H1 (cell line): Measurements from ENCODE around the gene PRG2. TPM values are rescaled to one million over a fixed set of nuclear protein-coding genes. Genes with fewer than 3 reads are reported as not detected.

Experiments used
- CTCF ChIA-PET: fragments of 300-600 bp; sonication (Branson Sonifier 250); formaldehyde crosslinking; loops from one replicate; lab custom pipeline; 2021; ENCODE audit not compliant: partially characterized antibody; lab: Charles Lee
- POLR2A ChIA-PET: fragments of 300-600 bp; sonication (Branson Sonifier 250); formaldehyde crosslinking; loops from one replicate; lab custom pipeline; 2021; ENCODE audit warnings: inconsistent platforms; ENCODE audit not compliant: partially characterized antibody; lab: Charles Lee
- DNase-seq, 2 experiments: peaks; one replicate each; pipeline versions ENCODE4 v3.0.0 to v3.0.0-alpha.2; 2010 to 2022; ENCODE audit warnings: low spot score in 2 of 2, low read depth in 1 of 2, mixed read lengths in 1 of 2
- FAIRE-seq: peaks from 2 replicates; lab custom pipeline; 2011; peaks lifted over from hg19 to GRCh38; lab: Jason Lieb, UNC
- H2AFZ ChIP-seq: 2 replicates; pipeline ENCODE4 v1.8.1; 2012; ENCODE audit warnings: low read length, inconsistent platforms
- H2AK5ac ChIP-seq: 2 replicates; pipeline ENCODE4 v1.6.1; 2013; ENCODE audit warnings: low read depth, low read length
- H2BK120ac ChIP-seq: replicated peaks from 2 replicates; pipeline ENCODE3; 2013; ENCODE audit warnings: low read depth, low read length, inconsistent platforms
- H2BK12ac ChIP-seq: 2 replicates; pipeline ENCODE4 v1.6.1; 2013; ENCODE audit warnings: low read depth, low read length
- H2BK15ac ChIP-seq: 2 replicates; pipeline ENCODE4 v1.6.1; 2013; ENCODE audit warnings: low read length
- H2BK20ac ChIP-seq: 2 replicates; pipeline ENCODE4 v1.6.1; 2013; ENCODE audit warnings: low read length
- H2BK5ac ChIP-seq: 2 replicates; pipeline ENCODE4 v1.6.1; 2013; ENCODE audit warnings: low read depth, low read length
- H3K14ac ChIP-seq: 2 replicates; pipeline ENCODE4 v1.6.1; 2013; ENCODE audit warnings: inconsistent platforms; ENCODE audit not compliant: insufficient read length
- H3K18ac ChIP-seq: 2 replicates; pipeline ENCODE4 v1.6.1; 2013; ENCODE audit warnings: low read length; ENCODE audit errors: extremely low read depth
- H3K23ac ChIP-seq: 2 replicates; pipeline ENCODE4 v1.6.1; 2013; ENCODE audit warnings: inconsistent platforms; ENCODE audit not compliant: insufficient read length
- H3K23me2 ChIP-seq: 2 replicates; pipeline ENCODE4 v1.6.1; 2013; ENCODE audit warnings: low read depth, low read length
- H3K27ac ChIP-seq: 2 replicates; pipeline ENCODE4 v1.6.1; 2011; ENCODE audit warnings: low read depth, low read length, inconsistent platforms
- H3K27me3 ChIP-seq, 4 experiments: replicated peaks in 1 of 4; 1 replicate in 1 of 4; 2 replicates in 3 of 4; pipeline versions ENCODE4 v1.6.1 to v1.8.1; 2011 to 2013; ENCODE audit warnings: low read length in 3 of 4, mild to moderate bottlenecking in 3 of 4, inconsistent platforms in 2 of 4, mixed read lengths in 2 of 4, moderate library complexity in 1 of 4; ENCODE audit not compliant: control insufficient read depth in 3 of 4, insufficient read depth in 3 of 4; ENCODE audit errors: extremely low read depth in 1 of 4
- H3K36me3 ChIP-seq, 4 experiments: 2 replicates each; pipeline versions ENCODE4 v1.6.1 to v1.8.1; 2011 to 2013; ENCODE audit warnings: mild to moderate bottlenecking in 4 of 4, low read length in 3 of 4, moderate library complexity in 2 of 4, control low read depth in 1 of 4, inconsistent platforms in 1 of 4; ENCODE audit not compliant: insufficient read depth in 4 of 4, control insufficient read depth in 2 of 4
- H3K4ac ChIP-seq: replicated peaks from 2 replicates; pipeline ENCODE3; 2013; ENCODE audit warnings: low read length, low read depth, mixed read lengths, inconsistent platforms; ENCODE audit not compliant: insufficient read length
- H3K4me1 ChIP-seq, 4 experiments: replicated peaks in 1 of 4; 1 replicate in 1 of 4; 2 replicates in 3 of 4; pipeline versions ENCODE4 v1.6.1 to v1.8.1; 2011 to 2013; ENCODE audit warnings: low read length in 3 of 4, inconsistent platforms in 2 of 4, mixed read lengths in 1 of 4; ENCODE audit not compliant: insufficient read depth in 4 of 4, control insufficient read depth in 3 of 4
- H3K4me2 ChIP-seq, 2 experiments: 2 replicates each; pipeline versions ENCODE4 v1.6.1 to v1.8.1; 2011 to 2013; ENCODE audit warnings: low read depth in 2 of 2, low read length in 2 of 2, control low read depth in 1 of 2, inconsistent platforms in 1 of 2, mild to moderate bottlenecking in 1 of 2; ENCODE audit not compliant: insufficient read depth in 1 of 2
- H3K4me3 ChIP-seq, 4 experiments: fragments of 200-600, 300-600 bp in 1 of 4; sonication (generic), shearing (Covaris generic), sonication (Bioruptor Twin) in 1 of 4; 2 replicates each; pipeline versions ENCODE4 v1.5.1 to v1.8.1; 2011 to 2016; ENCODE audit warnings: low read length in 4 of 4, low read depth in 3 of 4, control low read depth in 2 of 4, inconsistent platforms in 2 of 4, mild to moderate bottlenecking in 2 of 4, mixed read lengths in 1 of 4, moderate library complexity in 1 of 4; ENCODE audit not compliant: insufficient read depth in 2 of 4; ENCODE audit errors: extremely low read depth in 1 of 4
- H3K56ac ChIP-seq: replicated peaks from 2 replicates; pipeline ENCODE3; 2013; ENCODE audit warnings: low read depth, mild to moderate bottlenecking, mixed read lengths, low read length, inconsistent platforms; ENCODE audit not compliant: insufficient read length
- H3K79me1 ChIP-seq: 2 replicates; pipeline ENCODE4 v1.6.1; 2013; ENCODE audit warnings: low read depth, low read length, control low read depth
- H3K79me2 ChIP-seq, 2 experiments: 2 replicates each; pipeline versions ENCODE4 v1.6.1 to v1.8.1; 2012 to 2013; ENCODE audit warnings: low read length in 2 of 2, mild to moderate bottlenecking in 2 of 2, inconsistent platforms in 1 of 2; ENCODE audit not compliant: insufficient read depth in 2 of 2, control insufficient read depth in 1 of 2
- H3K9ac ChIP-seq, 4 experiments: replicated peaks in 1 of 4; 1 replicate in 1 of 4; 2 replicates in 3 of 4; pipeline versions ENCODE4 v1.6.1 to v1.8.1; 2011 to 2013; ENCODE audit warnings: low read depth in 3 of 4, low read length in 3 of 4, control low read depth in 2 of 4, mild to moderate bottlenecking in 2 of 4, moderate library complexity in 2 of 4, inconsistent platforms in 1 of 4; ENCODE audit errors: extremely low read depth in 1 of 4
- H3K9me3 ChIP-seq, 2 experiments: 2 replicates each; pipeline versions ENCODE4 v1.6.1 to v1.8.1; 2012 to 2013; ENCODE audit warnings: mild to moderate bottlenecking in 2 of 2, moderate library complexity in 2 of 2, control low read depth in 1 of 2, inconsistent platforms in 1 of 2, low read depth in 1 of 2, low read length in 1 of 2, mixed read lengths in 1 of 2; ENCODE audit not compliant: insufficient read depth in 2 of 2
- H4K20me1 ChIP-seq, 2 experiments: replicated peaks in 1 of 2; 2 replicates each; pipeline versions ENCODE3 to v1.8.1; 2011 to 2013; ENCODE audit warnings: inconsistent platforms in 2 of 2, low read length in 2 of 2, mild to moderate bottlenecking in 1 of 2; ENCODE audit not compliant: insufficient read depth in 2 of 2, control insufficient read depth in 1 of 2
- H4K5ac ChIP-seq: 2 replicates; pipeline ENCODE4 v1.6.1; 2013; ENCODE audit warnings: low read length, low read depth, mixed read lengths, inconsistent platforms; ENCODE audit not compliant: insufficient read length
- H4K8ac ChIP-seq: 2 replicates; pipeline ENCODE4 v1.8.0; 2013; ENCODE audit warnings: mild to moderate bottlenecking, moderate library complexity, low read length, inconsistent platforms; ENCODE audit not compliant: insufficient read depth; ENCODE audit errors: extremely low read depth
- H4K91ac ChIP-seq: replicated peaks from 2 replicates; pipeline ENCODE3; 2013; ENCODE audit warnings: low read length, mixed read lengths, inconsistent platforms; ENCODE audit not compliant: insufficient read length
- ATF2 ChIP-seq: IDR thresholded peaks from 2 replicates; pipeline ENCODE4 v1.6.1; 2012; ENCODE audit warnings: low read length, inconsistent platforms
- CHD1 ChIP-seq: IDR thresholded peaks from 2 replicates; pipeline ENCODE4 v1.6.1; 2012; ENCODE audit warnings: low read depth, low read length, improper control_type of control experiment
- CTBP2 ChIP-seq: IDR thresholded peaks from 2 replicates; pipeline ENCODE4 v1.7.0; 2011; ENCODE audit warnings: borderline replicate concordance, mild to moderate bottlenecking, moderate library complexity, mixed read lengths, low read length; ENCODE audit not compliant: insufficient read depth, insufficient read length
- EZH2 ChIP-seq: fragments of 200-600 bp; sonication (generic); IDR thresholded peaks from 2 replicates; pipeline ENCODE4 v1.7.1; 2012; ENCODE audit warnings: low read depth, mild to moderate bottlenecking, moderate library complexity, low read length, inconsistent platforms; ENCODE audit not compliant: severe bottlenecking
- KDM1A ChIP-seq: fragments of 200-600, 300-600 bp; sonication (generic); IDR thresholded peaks from 2 replicates; pipeline ENCODE4 v1.7.1; 2016; ENCODE audit warnings: mild to moderate bottlenecking, low read length, borderline replicate concordance
- KDM4A ChIP-seq: IDR thresholded peaks from one replicate; pipeline ENCODE4 v1.7.1; 2012; ENCODE audit warnings: low read depth, mild to moderate bottlenecking, moderate library complexity, low read length, inconsistent platforms; ENCODE audit not compliant: severe bottlenecking
- RNF2 ChIP-seq: fragments of 200-900, 300-1000 bp; sonication (generic); IDR thresholded peaks from 2 replicates; pipeline ENCODE4 v1.7.1; 2016; ENCODE audit warnings: borderline replicate concordance, low read depth, mild to moderate bottlenecking, antibody characterized with exemption, low read length; ENCODE audit not compliant: poor library complexity, severe bottlenecking; ENCODE audit errors: missing control alignments
- TCF12 ChIP-seq: IDR thresholded peaks from 2 replicates; pipeline ENCODE4 v1.6.1; 2011; ENCODE audit warnings: low read depth, mild to moderate bottlenecking, low read length
- USF2 ChIP-seq: IDR thresholded peaks from 2 replicates; pipeline ENCODE4 v1.6.1; 2011; ENCODE audit warnings: low read length, improper control_type of control experiment
- ZNF274 ChIP-seq: IDR thresholded peaks from 2 replicates; pipeline ENCODE4 v1.7.0; 2012; ENCODE audit warnings: low read length, borderline replicate concordance; ENCODE audit errors: extremely low read depth
- WGBS, 2 experiments: shearing (Covaris generic) in 1 of 2; methylation state at CpG; one replicate each; pipeline versions ENCODE4 v1.1.6 to v1.1.7; 2013 to 2015; ENCODE audit warnings: low lambda C conversion rate in 2 of 2, mixed read lengths in 2 of 2, inconsistent platforms in 1 of 2, low coverage in 1 of 2, missing lambda C conversion rate in 1 of 2; ENCODE audit not compliant: insufficient replicate concordance in 2 of 2, insufficient coverage in 1 of 2, insufficient read length in 1 of 2; ENCODE audit errors: extremely low coverage in 1 of 2, missing lambda C conversion rate in 1 of 2; 5-methylcytosine and 5-hydroxymethylcytosine counted together
- polyA plus RNA-seq, 7 experiments: library from polyadenylated mRNA; depleted of rRNA in 3 of 7; stranded (reverse) in 5 of 7; unstranded in 2 of 7; fragments of >200 nt in 5 of 7; fragments of 200-250 nt in 2 of 7; gene quantifications; 1 replicate in 5 of 7; 2 replicates in 1 of 7; 4 replicates in 1 of 7; pipeline versions ENCODE4 v1.2.1 to v1.2.3, GENCODE V29; 2011 to 2013; ENCODE audit warnings: missing spikeins in 2 of 7, mixed read lengths in 2 of 7
- total RNA-seq: library from RNA; stranded (reverse); fragmentation: NEBNext Ultra II Directional; extraction: Animal tissue kit (Norgen Biotek cat#: 25700); gene quantifications from 2 replicates; pipeline ENCODE4 v1.2.1, GENCODE V29; 2021

PRG2 gene
- total and polyA plus RNA-seq, 2 of the 8 experiments (the other 6 are each of a cell fraction or from before 2014, with no cell fraction given) = 0.32 TPM; not detected in 1

GRCh38 chr11:57391539-57391938, 1.1 kb upstream of the PRG2 start:
- Histone ChIP-seq H3K23ac (no peak overlapping the region), H3K14ac (no peak overlapping the region)
- CTCF ChIA-PET = interaction anchor here (1.7 kb wide), 1 partner anchor 12 kb away, joined by 4 read pairs; no protein-coding TSS in a partner anchor
- TF ChIP-seq KDM1A = no peak
- TF ChIP-seq ZNF274 = no peak
- TF ChIP-seq RNF2 = no peak
- no peak for TF ChIP-seq TCF12
- TF ChIP-seq CHD1 = no peak
- TF ChIP-seq ATF2 = no peak
- TF ChIP-seq USF2 = no peak
- TF ChIP-seq EZH2 = no peak
- no peak for TF ChIP-seq CTBP2
- no peak for TF ChIP-seq KDM4A

More at GRCh38 chr11:57391539-57391938, 1.1 kb upstream of the PRG2 start:
- H2BK120ac ChIP-seq = no peak overlapping the region
- POLR2A ChIA-PET = interaction anchor here (1.6 to 1.7 kb wide), 2 partner anchors 27 to 66 kb away, joined by 3 read pairs; no protein-coding TSS in a partner anchor
- no peak overlapping the region for H4K8ac ChIP-seq
- no peaks in the 10 kb centered on the region for H3K79me2 ChIP-seq
- H3K4ac ChIP-seq = no peak overlapping the region
- no peak overlapping the region for H2BK5ac ChIP-seq
- FAIRE-seq = no peak
- H2BK12ac ChIP-seq = no peak overlapping the region
- no peaks in the 10 kb centered on the region for H3K4me1 ChIP-seq
- no peak overlapping the region for H2AFZ ChIP-seq
- no peak overlapping the region for H3K4me3 ChIP-seq
- H3K79me1 ChIP-seq = no peaks in the 10 kb centered on the region; the same call in 1 of the 2 replicates
- H3K36me3 ChIP-seq = no peaks in the 10 kb centered on the region
- H2BK20ac ChIP-seq = no peak overlapping the region
- H3K4me2 ChIP-seq = no peak overlapping the region
- no peaks in the 10 kb centered on the region for H3K9me3 ChIP-seq
- H3K27me3 ChIP-seq = no peaks in the 10 kb centered on the region
- no peak for DNase-seq
- no peak overlapping the region for H3K18ac ChIP-seq
- no peak overlapping the region for H2BK15ac ChIP-seq
- H2AK5ac ChIP-seq = no peak overlapping the region
- no peak overlapping the region for H4K91ac ChIP-seq
- WGBS, 2 experiments = 87% methylated on average over 2 of the region's 2 CpGs; no CpG with 5 or more reads in 1 of the 2 experiments
- H3K27ac ChIP-seq = no peak overlapping the region
- no peak overlapping the region for H3K9ac ChIP-seq
- H4K20me1 ChIP-seq = no peaks in the 10 kb centered on the region
- H4K5ac ChIP-seq = no peak overlapping the region
- no peak overlapping the region for H3K56ac ChIP-seq
- no peaks in the 10 kb centered on the region for H3K23me2 ChIP-seq
